Activated T-helper 2 cell treated with anti-CD3 and anti-CD28 coated beads, Interferon-gamma antibody, Interleukin-2, Interleukin-4, amounts not matched to agents 10 μg/mL and 5 μg/mL and 100 μg/mL, durations not matched to agents 14 hours and 24 hours and 36 hours (primary cell): ENCODE data around the gene PUDP. TPM values are rescaled to one million over a fixed set of nuclear protein-coding genes. Genes with fewer than 3 reads are reported as not detected.

Experiments used
- DNase-seq: peaks from one replicate; pipeline ENCODE4 v3.0.0; 2021; ENCODE audit warnings: low spot score
- H3K27ac Mint-ChIP-seq: one replicate; pipeline ENCODE4 v1.8.0; 2021; ENCODE audit warnings: mixed read lengths
- H3K27me3 Mint-ChIP-seq: one replicate; pipeline ENCODE4 v1.8.0; 2021; ENCODE audit warnings: low read depth, mixed read lengths
- H3K36me3 Mint-ChIP-seq: one replicate; pipeline ENCODE4 v1.8.0; 2021; ENCODE audit warnings: low read depth, mixed read lengths
- H3K4me1 Mint-ChIP-seq: one replicate; pipeline ENCODE4 v1.8.0; 2021; ENCODE audit warnings: low read depth, mixed read lengths
- H3K4me3 Mint-ChIP-seq: one replicate; pipeline ENCODE4 v1.8.0; 2021; ENCODE audit warnings: low read depth, mild to moderate bottlenecking, moderate library complexity, mixed read lengths
- H3K9me3 Mint-ChIP-seq: one replicate; pipeline ENCODE4 v1.8.0; 2021; ENCODE audit warnings: mixed read lengths
- intact Hi-C: fragments of 100-400 bp; cut with micrococcal nuclease; formaldehyde crosslinking; loops from one replicate; pipeline ENCODE4 v1.15.1; 2023
- total RNA-seq: library from RNA; stranded (reverse); gene quantifications from 2 replicates; pipeline ENCODE4 v1.2.3, GENCODE V29; 2022

PUDP gene
- total RNA-seq, 1 donor from 2014 or later = 16.3 TPM

DNA sequence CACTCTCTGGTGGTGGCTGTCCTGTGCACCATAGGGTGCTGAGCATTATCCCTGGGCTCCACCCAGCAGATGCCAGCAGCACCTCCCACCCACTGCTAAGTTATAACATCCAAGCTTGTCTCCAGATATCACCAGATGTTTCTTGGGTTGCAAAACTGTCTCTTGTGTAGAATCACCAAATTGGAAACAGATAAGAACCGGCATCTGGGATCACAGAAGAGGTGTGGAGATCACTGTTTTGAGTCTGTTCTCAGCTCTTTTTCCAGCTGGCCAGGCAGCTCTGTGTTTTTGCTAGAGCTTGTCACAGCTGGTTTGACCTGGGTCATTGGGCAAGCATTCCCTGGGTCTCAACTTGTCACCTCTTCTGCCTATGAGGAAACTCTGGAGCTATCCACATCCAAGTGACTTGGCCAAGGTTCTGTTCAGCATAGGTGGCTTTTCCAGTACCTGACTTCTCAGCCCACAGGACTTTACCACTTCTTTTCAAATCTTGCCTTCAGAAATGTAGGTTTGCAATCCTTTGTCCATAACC is 15.3 kb upstream of the PUDP start:
- H3K36me3 Mint-ChIP-seq = no peaks in the 10 kb centered on the region

DNA sequence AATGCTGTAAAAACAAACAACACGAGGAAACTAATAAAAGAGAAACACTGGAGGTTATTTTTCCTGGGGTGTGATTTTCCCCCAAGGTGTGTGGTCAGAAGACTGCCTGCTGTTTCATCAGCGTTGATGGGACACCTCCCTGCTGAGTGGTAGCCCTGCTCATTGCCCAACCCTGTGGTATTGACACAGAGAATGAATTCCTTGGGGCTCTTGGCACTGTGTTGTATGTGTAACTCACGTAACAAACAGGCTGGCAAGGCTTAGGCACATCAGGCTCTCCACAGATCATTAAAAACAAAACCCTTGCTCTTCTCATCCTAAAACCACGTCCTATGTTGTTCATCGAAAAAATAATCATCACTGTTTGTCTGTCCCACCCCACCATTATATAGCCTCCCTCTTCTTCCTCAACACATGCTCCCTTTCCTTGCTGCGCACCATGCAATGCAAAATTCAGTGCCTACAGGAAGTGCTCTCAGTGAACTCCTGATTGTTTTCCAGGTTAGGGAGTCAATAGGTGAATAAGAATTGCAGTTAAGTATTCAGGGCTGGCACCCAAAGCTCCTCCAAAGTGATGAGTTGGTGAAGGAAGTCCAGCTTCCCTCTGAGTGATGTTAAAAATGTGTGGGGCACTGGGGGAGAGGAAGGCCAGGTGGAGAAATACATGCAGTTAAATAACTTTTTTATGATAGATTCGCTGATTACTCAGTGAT is 11.4 kb upstream of the PUDP start:
- H3K27me3 Mint-ChIP-seq = peaks cover 5% of the 10 kb centered on the region
- no peaks in the 10 kb centered on the region for H3K4me1 Mint-ChIP-seq
- DNase-seq = no peak
- no peaks in the 10 kb centered on the region for H3K36me3 Mint-ChIP-seq
- intact Hi-C loops = no loop called here
- no peaks in the 10 kb centered on the region for H3K9me3 Mint-ChIP-seq
- H3K27ac Mint-ChIP-seq = no peak overlapping the region
- no peak overlapping the region for H3K4me3 Mint-ChIP-seq

More for the DNA sequence above, 15.3 kb upstream of the PUDP start:
- no peaks in the 10 kb centered on the region for H3K4me1 Mint-ChIP-seq
- no peak overlapping the region for H3K4me3 Mint-ChIP-seq
- no peak for DNase-seq
- no peaks in the 10 kb centered on the region for H3K9me3 Mint-ChIP-seq
- intact Hi-C loops = no loop called here
- no peak overlapping the region for H3K27ac Mint-ChIP-seq
- peaks cover 2% of the 10 kb centered on the region for H3K27me3 Mint-ChIP-seq

DNA sequence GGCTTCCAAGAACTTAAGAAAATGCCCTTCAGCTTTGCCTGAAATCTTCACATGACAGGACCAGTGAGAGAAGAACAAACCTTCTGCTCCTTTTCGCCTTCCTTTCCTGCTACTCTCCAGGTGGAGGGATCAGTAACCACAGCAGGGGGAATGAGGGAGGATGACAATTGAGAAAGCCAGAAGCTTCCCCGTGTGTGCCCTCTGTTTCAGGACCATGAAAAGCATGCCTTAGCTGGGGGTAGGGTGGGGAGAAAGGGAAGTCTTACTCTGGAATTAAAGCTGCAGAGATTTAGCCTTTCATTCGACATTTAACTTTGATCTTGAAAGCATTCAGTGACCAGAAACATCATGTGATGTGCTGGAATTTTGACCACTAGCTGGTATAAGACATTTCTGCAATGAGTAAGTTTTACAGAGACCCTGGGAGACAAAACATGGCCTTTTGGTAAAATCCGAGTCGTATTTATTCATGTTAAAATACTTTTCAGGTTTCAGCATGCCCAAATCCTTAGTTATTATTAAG is 10.6 kb upstream of the PUDP start:
- Mint-ChIP-seq H3K4me3 (no peak overlapping the region), H3K4me1 (no peaks in the 10 kb centered on the region), H3K27ac (no peak overlapping the region), H3K9me3 (no peaks in the 10 kb centered on the region), H3K27me3 (peaks cover 5% of the 10 kb centered on the region), H3K36me3 (no peaks in the 10 kb centered on the region)
- intact Hi-C loops = no loop called here
- DNase-seq = no peak

DNA sequence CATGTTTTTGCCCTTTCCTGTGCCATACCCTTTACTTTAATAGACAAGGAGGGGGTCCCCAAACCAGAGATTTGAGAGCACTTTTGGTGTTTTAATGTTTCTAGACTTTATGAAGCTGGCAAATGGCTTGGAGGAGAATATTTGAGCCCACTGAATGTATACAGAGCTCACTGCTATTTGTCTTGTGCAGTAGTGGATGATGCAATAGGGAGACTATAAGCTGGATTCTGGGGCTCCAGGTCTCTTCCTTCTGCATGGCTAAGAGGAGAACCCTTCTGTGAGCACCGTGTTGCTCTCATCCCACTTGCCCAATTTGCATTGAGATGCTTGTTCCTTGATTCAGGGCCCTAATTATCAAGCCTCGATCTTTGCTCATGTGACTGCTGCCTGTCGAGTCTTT is 8.9 kb upstream of the PUDP start:
- Mint-ChIP-seq H3K27me3 (peaks cover 6% of the 10 kb centered on the region), H3K4me1 (no peaks in the 10 kb centered on the region), H3K4me3 (no peak overlapping the region), H3K9me3 (no peaks in the 10 kb centered on the region), H3K36me3 (no peaks in the 10 kb centered on the region), H3K27ac (no peak overlapping the region)
- DNase-seq = no peak
- intact Hi-C loops = no loop called here

DNA sequence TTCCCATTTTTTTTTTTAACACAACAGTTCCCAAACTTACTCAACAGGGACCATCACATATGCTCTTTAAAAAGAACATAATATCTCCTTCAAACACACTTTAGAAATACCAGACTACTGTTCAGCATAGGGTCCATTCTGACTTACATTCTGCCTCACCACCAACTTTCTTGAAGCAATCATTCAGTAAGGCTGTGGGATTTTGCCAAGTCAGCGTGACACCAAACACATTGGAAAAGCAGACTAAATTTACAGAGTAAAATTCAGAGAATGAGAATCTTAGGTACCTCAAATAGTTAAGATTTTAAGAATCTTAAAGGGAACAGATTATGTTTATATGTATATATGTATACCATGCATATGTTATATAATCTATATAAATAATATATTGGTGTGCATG is 7.2 kb upstream of the PUDP start:
- peaks cover 6% of the 10 kb centered on the region for H3K27me3 Mint-ChIP-seq
- H3K4me1 Mint-ChIP-seq = no peaks in the 10 kb centered on the region
- intact Hi-C loops = no loop called here
- no peaks in the 10 kb centered on the region for H3K36me3 Mint-ChIP-seq
- no peak overlapping the region for H3K27ac Mint-ChIP-seq
- H3K9me3 Mint-ChIP-seq = no peaks in the 10 kb centered on the region
- no peak overlapping the region for H3K4me3 Mint-ChIP-seq
- no peak for DNase-seq

DNA sequence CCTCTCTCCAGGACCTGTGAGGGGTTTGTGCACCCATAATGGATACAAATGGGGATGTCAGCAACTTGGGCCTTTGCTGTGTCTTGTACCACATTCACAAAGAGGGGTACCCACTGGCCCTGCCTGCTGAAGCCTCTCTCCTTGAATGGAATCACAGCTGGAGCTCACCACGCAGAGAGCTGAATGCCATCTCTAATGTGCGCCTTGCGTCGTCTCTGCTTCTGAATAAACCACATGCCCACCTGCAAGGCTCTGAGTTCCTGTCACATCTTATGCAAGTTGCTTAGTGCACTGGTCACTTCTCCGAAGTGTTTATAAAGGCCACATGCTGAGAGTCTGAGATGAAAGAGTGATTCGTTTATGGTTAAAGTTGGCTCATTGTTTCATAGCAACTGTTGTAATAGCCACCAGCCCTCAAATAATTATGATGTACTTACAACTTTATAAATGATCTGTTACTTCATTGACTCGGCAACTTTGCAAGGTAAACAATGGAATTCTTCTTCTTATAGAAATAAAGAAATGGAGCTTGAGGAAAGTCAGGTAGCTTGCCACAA is 6.2 kb upstream of the PUDP start:
- H3K27me3 Mint-ChIP-seq = peaks cover 4% of the 10 kb centered on the region
- no peak overlapping the region for H3K4me3 Mint-ChIP-seq
- no peaks in the 10 kb centered on the region for H3K36me3 Mint-ChIP-seq
- no peaks in the 10 kb centered on the region for H3K9me3 Mint-ChIP-seq
- DNase-seq = no peak
- intact Hi-C loops = no loop called here
- H3K27ac Mint-ChIP-seq = no peak overlapping the region
- H3K4me1 Mint-ChIP-seq = no peaks in the 10 kb centered on the region

DNA sequence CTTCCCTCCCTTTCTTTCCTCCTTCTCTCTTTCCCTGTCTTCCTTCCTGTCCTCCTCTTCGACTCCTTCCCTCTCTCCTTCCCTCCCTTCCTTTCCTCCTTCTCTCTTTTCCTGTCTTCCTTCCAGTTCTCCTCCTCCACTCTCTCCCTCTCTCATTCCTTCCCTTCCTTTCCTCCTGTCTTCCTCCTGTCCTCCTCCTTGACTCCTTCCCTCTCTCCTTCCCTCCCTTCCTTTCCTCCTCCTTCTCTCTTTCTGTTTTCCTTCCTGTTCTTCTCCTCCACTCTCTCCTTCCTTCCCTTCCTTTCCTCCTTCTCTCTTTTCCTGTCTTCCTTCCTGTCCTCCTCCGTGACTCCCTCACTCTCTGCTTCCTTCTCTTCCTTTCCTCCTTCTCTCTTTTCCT is 5.3 kb upstream of the PUDP start:
- Mint-ChIP-seq H3K36me3 (no peaks in the 10 kb centered on the region), H3K4me3 (no peak overlapping the region), H3K9me3 (no peaks in the 10 kb centered on the region), H3K27me3 (peaks cover 4% of the 10 kb centered on the region), H3K27ac (no peak overlapping the region), H3K4me1 (peaks cover 2% of the 10 kb centered on the region)
- intact Hi-C loops = no loop called here
- no peak for DNase-seq

DNA sequence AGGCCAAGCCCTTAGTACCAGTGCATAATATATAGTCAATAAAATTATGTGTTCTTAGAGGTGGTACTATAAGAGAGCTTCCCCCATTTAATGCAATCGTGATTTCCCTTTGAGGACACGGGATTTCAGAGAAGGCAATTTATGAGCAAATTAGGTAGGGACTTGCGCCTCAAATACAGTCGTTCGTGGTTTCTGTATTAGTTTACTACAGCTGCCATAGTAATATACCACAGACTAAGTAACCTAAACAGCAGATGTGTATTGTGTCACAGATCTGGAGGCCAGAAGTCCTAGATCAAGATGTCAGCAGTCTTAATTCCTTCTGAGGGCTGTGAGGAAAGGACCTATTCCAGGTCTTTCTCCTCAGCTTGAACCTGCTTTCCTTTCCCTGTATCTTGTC is 1.5 kb upstream of the PUDP start:
- Mint-ChIP-seq H3K27ac (no peak overlapping the region), H3K9me3 (no peaks in the 10 kb centered on the region), H3K36me3 (peaks cover 5% of the 10 kb centered on the region), H3K4me1 (peaks cover 11% of the 10 kb centered on the region), H3K27me3 (peaks cover 2% of the 10 kb centered on the region), H3K4me3 (peak overlapping the region; percentile 21)
- intact Hi-C loops = no loop called here
- no peak for DNase-seq

DNA sequence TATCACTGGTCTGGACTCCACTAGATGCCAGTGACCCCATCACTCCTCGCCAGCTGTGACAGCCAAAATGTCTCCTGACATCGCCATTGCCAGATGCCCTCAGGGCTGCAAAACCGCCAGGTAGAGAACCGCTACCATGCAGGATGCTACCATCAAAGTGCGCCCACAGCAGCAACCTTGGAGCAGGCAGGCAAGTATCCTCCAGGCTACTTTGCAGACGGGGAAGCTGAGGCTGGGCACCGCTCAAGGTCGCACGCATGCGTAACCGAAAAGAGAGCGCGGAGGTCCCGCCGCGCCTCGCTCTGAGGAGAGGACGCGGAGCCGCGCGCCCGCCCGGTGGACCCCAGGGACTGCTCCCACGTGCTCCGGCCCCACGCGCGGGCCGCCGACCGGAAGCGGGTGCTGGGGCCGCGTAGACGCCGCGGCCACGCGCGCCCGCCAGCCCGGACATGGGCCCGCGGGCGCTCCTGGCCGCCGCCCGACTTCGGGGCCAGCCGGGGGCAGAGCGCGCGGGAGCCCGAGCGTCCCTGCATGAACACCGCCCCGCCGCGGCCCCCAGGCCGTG is 458 bp downstream of the PUDP start, which contains the start of gene STS:
Gene STS (plus strand): TSS at position 300 of the 565 bp plus-strand sequence. CDS start 105,488 bp downstream, outside the sequence.
- peak within 1 kb of the TSS; percentile 82 for H3K4me3 Mint-ChIP-seq
- peak; percentile 16 for DNase-seq
- intact Hi-C loops = loop anchor here (2.0 kb wide), 1 partner anchor 63 kb away; no protein-coding TSS in a partner anchor
- peaks cover 5% of the 10 kb centered on the region for H3K36me3 Mint-ChIP-seq
- no peaks in the 10 kb centered on the region for H3K27me3 Mint-ChIP-seq
- H3K9me3 Mint-ChIP-seq = no peaks in the 10 kb centered on the region
- peaks cover 13% of the 10 kb centered on the region for H3K4me1 Mint-ChIP-seq
- H3K27ac Mint-ChIP-seq = peak within 1 kb of the TSS; percentile 77

DNA sequence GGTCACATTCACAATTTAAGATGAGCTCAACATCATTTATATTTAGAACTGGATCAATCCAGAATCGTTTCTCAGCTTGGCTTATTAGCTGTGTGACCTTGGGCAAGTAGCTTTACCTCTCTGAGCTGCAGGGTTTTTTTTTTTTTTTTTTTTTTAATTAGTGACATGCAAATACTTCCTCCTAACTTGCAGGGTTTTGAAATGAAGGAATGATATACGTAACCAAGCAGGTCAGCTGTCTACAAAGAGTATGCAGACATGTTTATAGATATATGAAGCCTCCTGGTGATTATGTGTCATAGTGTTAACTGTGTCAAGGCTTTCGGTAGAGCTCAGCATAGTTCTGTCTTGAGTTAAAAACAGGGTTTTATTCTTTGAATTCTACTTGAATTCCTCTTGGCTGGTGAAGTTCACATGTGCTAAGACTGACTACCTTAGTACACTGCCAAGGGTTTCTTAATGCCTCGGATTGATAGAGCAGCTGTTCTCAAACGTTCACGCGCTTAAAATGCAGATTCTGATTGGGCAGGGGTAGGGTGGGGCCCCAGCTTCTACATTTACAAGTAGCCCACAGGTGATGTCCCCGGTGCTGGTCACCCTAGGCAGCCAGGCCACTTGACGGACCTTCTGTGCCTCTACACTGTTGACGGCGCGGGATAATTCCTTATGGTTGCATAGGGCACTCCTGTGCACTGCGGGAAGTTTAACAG is 1.1 kb downstream of the PUDP start:
- no peaks in the 10 kb centered on the region for H3K27me3 Mint-ChIP-seq
- H3K36me3 Mint-ChIP-seq = peaks cover 5% of the 10 kb centered on the region
- H3K27ac Mint-ChIP-seq = peak overlapping the region; percentile 77
- DNase-seq = no peak
- intact Hi-C loops = loop anchor here (2.0 kb wide), 1 partner anchor 62 kb away; no protein-coding TSS in a partner anchor
- peak overlapping the region; percentile 79 for H3K4me3 Mint-ChIP-seq
- H3K9me3 Mint-ChIP-seq = no peaks in the 10 kb centered on the region
- H3K4me1 Mint-ChIP-seq = peaks cover 13% of the 10 kb centered on the region

DNA sequence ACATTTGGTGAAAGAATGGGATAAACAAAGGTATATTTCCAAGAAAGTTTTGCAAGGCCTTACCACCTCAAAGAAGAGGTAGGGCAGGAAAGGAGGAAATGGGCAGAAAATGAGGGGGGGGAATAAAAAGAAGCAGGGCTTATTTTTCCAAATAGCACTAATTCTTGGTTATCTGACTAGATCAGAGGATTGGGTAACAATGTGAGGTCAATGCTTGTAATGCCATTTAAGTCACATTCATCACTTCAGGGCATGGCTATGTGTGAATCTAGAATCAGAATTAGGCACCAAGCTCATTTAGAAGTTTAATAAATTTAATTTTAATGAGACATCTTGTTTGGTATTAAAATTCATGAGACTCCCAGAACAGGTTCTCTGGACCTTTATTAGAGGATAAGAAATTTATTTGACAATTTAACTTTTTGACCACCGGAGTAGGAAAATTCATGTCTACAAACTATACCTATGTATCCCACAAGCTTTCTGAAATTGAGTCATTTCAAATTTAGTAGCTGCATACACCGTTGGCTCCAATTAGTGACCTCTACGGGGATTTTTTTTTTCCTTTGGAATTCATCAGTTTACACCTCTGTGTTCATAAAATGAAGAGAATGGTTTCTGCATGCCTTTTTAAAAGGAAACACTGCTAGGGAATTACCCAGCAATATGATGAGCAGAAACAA is 1.8 kb downstream of the PUDP start:
- Mint-ChIP-seq H3K27ac (no peak overlapping the region), H3K4me3 (peak overlapping the region; percentile 33), H3K36me3 (peaks cover 5% of the 10 kb centered on the region), H3K9me3 (no peaks in the 10 kb centered on the region), H3K4me1 (peaks cover 13% of the 10 kb centered on the region), H3K27me3 (no peaks in the 10 kb centered on the region)
- intact Hi-C loops = loop anchor here (2.0 kb wide), 1 partner anchor 61 kb away; no protein-coding TSS in a partner anchor
- no peak for DNase-seq

DNA sequence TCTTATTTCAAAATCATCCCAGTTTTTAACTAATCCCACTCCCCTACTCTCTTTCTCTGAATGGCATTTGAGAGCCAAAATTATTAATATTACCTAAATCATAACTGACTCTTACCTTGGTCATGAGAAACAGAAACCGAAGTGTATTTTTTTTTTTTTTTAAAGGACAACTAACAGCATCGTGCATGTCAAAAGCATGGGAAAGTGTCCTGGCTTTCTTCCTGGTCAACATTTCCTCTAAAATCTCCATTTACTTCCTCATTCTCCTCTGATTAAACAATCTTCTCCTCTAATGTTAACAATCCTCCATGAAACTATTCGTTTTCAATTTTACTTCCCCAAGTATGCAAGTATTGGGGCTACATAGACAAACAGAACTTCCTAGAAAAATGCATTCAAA is 2.5 kb downstream of the PUDP start:
- Mint-ChIP-seq H3K4me1 (peaks cover 13% of the 10 kb centered on the region), H3K36me3 (peaks cover 5% of the 10 kb centered on the region), H3K4me3 (no peak overlapping the region), H3K9me3 (no peaks in the 10 kb centered on the region), H3K27ac (no peak overlapping the region), H3K27me3 (no peaks in the 10 kb centered on the region)
- intact Hi-C loops = no loop called here
- no peak for DNase-seq
